SH-SY5Y (cell line): ENCODE results near the gene ERICH6.

Source experiments
- GATA2 ChIP-seq: IDR thresholded peaks from 2 replicates; pipeline ENCODE4 v1.6.1; 2011; ENCODE audit warnings: mild to moderate bottlenecking, low read depth, low read length
- GATA3 ChIP-seq: IDR thresholded peaks from 2 replicates; pipeline ENCODE4 v1.6.1; 2011; ENCODE audit warnings: low read depth, mild to moderate bottlenecking, low read length, moderate library complexity

- no peak for TF ChIP-seq GATA3
- no peak for TF ChIP-seq GATA2
These were observed 79.8 kb downstream of the ERICH6 start for GRCh38 chr3:150623945-150624344.
